Right hindlimb (tissue), 1 donor: ENCODE results near the gene KCNQ4.

ENCODE experiments used
- DNase-seq: peaks from one replicate; pipeline ENCODE4 v3.0.0-alpha.2; 2018

The KCNQ4 gene

DNA sequence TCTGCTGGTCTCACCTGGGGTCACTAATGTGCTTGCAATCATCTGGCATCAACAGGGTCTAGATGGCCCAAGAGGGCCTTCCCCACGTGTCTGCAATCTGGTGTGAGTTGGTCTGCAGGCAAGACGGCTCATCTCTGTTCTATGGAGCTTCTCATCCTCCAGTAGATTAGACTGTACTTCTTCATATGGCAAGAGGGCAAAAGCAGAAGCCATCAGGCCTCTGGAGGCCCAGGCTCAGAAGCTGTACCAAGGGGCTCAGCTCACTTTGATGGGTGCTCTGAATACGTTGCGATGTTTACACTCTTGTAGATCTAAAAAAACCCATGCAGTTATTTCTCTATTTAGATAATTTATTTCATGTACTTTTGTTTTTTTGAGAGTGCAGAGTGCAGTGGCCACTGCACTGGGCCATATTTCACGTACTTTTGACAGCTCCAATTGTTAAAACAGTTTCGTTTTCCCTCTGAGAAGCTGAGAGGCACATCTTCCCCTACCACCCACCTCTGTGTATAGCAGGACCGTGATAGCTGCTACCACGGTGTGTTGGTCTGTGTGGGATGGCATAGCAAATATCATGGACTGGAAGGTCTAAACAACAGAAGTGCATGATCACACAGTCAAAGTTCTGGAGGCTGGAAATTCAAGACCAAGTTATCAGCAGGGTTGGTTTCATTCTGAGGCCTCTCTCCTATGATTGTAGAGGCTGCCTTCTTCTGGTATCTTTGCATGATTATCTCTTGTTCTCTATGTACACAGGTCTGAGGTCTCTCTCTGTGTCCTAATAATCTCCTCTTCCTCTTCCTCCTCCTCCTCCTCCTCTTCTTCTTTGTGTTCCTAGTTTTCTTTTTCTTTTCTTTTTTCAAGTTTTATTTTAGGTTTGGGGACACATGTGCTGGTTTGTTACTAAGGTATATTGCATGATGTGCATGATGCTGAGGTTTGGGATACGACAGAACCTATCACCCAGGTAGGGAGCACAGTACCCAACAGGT is 61.6 kb downstream of the KCNQ4 start:
- DNase-seq: no peak

DNA sequence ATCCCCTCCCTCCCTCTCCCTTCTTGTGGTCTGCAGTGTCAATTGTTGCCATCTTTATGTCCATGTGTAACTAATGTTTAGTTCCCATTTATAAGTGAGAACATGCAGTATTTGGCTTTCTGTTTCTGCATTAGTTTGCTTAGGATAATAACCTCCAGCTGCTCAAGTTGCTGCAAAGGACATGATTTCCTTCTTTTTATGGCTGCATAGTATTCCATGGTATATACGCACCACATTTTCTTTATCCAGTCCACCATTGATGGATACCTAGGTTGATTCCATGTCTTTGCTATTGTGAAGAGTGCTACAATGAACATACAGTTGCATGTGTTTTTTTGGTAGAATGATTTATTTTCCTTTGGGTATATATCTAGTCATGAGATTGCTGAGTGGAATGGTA is 62.3 kb downstream of the KCNQ4 start:
- no peak for DNase-seq

DNA sequence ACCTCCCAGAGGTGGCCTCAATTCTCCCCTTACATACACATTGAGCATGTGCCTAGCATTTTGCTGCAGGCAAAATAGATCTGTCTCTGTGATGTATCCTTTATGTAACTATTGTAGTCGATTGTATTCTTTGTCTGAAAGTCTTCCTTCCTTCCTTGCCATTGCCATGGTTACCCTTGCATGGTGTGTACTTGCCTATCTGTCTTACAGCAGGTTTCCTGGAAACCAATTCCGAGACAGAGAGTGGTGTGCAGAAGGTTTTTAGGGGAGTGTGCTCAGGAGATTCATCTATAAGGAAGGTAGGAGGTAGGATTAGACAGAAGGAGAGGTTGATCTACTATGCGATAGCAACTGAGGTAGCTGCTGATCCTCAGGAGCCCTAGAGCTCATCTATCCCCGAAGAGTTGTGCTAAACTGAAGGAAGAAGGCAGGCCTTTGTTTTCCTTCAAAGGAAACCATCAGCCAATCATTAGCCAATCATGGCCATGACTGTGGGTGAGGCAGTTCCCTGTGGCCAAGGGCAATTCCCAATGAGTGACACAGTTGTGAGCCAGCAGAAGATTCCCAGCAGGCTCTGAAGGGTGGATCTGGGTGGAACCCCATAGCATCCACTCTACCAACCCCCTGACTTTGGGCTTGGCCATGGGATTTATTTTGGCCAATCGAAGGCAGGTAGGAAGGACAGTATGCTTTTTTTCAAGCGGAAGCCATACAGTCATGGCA is 63.6 kb downstream of the KCNQ4 start:
- no peak for DNase-seq

DNA sequence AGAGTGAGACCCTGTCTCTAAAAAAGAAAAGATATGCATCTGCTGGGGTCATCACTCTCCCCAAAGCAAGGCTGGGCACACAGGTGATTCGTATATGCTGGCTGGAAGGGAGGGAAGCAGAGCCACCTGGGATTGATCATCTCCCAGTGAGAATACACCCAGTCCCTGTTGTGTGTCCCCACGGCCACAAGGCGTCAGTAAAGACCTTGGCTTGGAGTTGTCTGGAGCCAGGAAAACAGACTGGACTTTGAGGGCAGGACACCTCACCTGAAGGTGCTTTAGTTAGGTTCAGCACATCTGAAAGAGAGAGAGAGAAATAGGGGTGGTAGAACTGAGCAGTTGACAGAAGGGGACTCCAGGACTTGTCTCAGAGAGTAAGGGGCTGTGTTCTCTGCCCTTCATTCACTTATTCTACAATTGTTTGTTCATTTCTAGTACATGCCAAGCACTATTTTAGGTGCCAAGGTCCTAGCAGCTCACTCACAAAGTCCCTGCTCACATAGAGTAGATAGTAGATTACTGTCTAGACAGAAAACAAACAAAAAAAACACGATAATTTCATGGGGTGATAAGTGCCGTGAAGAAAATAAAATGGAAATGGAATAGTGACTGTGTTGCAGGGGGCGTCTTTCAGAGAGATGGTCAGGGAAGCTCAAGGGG is 65.1 kb downstream of the KCNQ4 start:
- DNase-seq: no peak

DNA sequence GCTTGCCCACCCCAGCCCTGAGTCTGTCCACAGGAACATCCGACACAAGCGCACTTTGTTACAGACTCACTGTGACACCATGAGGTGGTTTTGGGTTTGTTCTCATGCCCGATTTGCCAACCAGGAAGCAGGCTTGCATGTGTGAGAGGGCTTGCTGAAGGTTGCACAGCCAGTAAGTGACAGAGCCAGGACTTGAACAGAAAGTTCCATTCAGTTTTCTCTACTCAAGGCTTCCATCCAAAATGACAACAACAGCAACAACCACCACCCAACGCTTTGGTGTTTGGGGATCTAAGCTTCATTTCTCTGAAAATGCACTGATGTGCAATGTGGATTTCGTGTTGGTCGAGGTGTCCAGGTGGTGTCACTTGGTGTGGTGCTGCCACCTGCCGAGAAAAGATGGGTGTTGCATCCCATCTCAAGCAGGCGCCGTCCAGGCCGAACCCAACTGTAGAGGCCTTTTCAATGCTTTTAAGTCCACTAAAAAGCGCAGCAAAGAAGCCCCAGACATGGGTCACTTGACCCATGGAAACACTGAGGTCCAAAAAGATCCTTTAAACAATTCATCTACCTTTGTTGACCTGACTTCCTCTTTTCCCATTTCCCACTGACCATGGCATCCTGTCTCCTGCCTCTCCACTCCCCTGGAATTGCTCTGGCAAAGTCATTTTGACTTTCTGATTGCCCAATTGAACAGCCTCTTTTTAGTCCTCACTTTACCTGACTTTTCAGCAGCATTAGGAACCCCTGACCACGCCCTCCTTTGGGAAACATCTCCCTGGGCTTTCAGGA is 66.4 kb downstream of the KCNQ4 start:
- peak; percentile 73 for DNase-seq

DNA sequence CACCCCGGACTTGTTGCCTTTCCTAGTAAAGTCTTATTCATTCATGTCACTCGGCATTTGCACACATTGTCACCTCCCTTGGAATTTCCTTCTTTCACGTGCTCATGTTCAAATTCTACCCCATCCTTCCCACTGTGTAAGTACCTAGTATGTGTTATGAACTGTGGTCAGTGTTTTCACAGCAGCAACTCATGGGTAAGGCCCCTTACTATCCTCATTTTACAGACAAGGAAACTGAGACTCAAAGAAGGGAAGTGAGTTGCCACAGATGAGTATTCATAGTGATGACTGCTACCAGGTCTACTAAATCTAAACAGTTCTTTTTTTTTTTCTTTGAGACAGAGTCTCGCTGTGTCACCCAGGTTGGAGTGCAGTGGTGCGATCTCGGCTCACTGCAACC is 68.1 kb downstream of the KCNQ4 start:
- DNase-seq: no peak

DNA sequence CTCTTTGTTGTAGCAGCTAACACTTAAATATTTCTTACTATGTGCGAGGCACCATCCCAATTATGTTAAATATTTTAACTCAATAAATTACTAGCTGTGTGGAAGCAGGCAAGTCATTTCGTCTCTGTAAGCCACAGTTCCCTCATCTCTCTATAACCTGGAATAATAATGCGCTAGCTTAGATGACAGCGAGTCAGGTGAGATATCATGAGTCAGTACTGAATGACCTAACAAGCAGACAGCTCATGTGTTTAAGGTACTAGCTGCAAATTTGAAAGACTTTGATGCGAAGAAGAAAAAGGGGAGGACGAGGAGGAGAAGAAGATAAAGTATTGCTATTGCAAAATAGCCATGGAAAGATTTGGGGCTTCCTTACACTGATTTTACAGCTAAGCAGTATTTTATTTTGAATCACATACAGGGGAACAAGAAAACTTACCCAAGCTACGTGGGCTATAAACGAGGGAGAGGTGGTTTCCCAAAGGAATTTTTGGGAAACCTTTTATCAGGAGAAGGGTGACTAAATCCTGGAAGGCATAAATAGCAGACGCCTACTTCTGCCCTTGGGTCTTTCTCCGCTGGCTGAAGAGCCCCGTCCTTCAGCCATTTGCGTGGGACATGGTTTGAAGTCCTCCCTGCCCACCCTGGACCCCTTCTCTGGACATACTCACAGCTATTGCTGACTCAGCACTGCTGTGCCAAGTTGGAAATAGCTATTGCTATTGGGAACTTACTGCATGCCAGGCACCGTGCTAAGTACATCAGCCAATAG is 69.7 kb downstream of the KCNQ4 start:
- DNase-seq: no peak

DNA sequence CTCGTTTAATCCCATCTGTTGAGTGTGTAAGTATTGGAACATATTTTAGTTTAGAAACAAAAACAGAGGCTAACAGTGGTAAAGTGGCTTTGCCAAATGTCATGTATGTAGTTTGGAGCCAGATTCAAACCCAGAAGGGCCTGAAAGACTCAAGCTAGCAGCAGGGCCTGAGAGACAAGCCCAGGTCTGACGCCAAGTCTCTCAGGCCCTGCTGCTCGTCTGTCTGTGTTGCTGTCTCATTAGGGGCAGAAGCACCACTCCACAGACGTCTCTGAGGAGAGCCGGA is 70.2 kb downstream of the KCNQ4 start:
- DNase-seq: no peak

DNA sequence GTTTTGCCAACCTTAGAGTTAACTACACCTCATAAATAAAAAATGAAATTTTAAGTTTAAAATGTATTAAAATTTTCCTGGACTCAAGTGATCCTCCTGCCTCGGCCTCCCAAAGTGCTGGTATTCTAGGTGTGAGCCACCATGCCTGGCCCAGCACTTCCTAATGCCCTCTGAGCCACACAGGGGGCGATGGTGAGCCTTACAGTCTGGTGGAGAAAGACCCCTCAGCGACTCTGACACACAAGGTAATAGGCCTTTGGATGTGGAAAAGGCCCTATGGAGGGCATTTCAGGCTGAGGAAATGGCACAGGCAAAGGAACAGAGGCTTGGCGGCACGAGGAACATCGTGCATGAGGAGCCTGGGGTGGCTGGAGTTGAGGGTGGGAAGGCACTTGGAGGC is 71.9 kb downstream of the KCNQ4 start:
- DNase-seq: no peak

DNA sequence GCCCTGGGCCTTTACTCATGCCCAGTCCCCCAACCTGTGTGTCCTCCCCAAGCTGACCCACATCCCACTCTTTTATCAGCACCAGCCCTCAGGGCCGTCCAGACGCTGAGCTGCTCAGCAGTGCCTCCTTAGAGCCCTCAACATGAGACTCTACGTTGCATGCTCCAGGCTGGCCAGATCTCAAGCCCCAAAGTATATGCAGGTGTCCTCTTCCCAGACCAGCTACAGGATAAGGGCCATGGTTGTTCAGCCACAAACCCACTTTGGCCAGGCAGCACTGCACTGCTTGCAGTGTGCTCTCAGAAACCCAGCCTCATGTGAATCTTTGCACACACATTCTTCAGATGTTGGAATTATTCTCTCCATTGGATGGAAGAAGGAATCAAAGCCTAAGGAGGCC is 72.5 kb downstream of the KCNQ4 start:
- no peak for DNase-seq

DNA sequence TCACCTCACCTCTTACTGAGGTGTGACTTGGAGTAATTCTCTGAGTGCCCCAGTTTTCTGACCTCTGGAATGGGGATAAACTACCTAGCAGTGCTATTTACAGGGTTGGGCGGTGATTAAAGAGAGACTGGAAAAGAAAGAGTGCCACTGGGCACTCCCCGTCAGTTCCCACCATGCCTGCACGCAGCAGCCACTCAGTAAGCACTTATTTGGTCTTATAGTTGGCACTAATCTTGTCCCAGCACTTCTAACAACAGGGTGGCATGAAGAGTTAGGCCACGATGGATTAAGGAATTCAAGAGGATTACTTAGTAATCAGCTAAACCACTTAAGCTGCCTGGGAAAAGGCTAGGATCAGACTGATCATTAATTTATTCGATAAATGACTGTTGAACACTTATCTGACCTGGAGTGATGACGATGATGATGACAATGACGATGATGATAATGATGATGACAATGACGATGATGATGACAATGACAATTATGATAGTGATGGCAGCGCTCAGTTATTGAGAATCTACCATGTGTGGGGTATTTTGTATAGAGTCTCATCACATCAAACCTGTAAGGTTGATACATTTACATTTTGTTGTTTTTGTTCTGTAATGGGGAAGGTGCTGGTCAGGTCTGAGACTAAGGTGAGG is 73.2 kb downstream of the KCNQ4 start:
- no peak for DNase-seq

DNA sequence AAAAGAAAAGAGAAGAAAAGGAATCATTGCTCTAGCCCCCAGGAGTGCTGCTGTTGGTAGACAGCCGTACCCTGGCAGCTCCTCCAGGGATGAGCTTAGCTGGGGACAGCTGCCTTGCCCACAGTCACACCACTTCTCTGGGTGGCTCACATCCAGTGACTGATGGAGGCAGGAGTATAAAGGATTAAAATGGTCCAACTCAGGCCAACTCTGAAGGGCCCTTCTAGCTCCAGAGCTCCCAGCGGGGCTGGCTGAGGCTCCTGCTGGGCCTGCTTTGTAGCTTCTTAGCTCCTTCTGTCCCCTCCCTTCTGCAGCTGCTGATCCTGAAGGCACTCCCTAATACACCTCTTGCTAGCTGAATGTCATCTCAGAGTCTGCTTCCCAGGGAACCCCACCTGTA is 74.2 kb downstream of the KCNQ4 start:
- peak; percentile 48 for DNase-seq

DNA sequence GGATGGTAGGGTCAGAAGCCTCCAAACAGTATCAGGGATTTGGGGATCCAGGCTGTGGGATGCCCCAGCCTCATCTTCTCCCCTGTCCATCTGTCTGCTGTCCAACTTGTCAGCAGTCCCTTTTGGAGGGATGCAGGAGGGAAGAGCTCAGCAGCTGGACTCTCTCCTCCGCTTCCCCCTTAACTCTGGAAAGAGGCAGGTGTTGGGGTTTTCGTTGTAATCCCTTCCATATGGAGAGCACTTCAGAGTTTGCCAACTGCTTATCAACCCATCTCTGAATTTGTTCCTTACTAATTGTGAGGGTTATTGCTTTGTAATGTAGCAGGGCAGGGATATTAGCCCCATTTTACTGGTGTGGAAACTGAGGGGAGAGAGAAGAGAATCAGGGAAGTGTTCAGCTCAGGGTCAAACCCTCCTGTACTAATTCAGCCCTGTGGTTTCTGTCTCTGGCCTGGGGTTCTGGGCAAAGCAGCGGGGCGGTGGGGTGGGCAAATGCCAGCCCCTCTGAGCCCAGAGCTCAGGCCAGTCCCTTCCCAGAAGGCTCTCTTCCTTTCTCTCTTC is 75.3 kb downstream of the KCNQ4 start:
- DNase-seq: no peak

DNA sequence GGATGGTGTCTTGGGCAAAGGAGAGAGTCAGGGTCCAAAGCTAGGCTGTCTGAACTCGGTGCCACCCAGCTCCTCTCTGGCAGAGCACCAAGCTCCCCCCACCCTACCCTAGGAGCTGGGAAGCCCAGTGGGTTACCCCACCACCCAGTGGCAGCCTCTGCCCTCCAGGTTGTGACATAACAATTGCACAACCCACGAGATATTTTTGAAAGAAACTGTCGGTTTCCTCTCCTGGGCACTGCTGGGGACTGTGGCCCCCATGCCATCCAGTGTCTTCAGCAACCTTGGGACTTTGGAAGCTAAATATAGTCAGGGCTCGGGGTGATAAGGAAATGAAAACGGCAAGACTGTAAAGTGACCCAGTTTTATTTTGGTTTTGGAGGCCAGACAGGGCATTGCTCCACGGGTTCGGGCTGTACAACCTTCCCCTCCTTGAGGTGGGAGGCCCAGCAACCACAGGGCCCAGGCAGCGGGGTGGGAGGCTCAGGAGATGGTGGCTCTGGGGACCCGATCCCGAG is 77.2 kb downstream of the KCNQ4 start:
- DNase-seq: no peak

DNA sequence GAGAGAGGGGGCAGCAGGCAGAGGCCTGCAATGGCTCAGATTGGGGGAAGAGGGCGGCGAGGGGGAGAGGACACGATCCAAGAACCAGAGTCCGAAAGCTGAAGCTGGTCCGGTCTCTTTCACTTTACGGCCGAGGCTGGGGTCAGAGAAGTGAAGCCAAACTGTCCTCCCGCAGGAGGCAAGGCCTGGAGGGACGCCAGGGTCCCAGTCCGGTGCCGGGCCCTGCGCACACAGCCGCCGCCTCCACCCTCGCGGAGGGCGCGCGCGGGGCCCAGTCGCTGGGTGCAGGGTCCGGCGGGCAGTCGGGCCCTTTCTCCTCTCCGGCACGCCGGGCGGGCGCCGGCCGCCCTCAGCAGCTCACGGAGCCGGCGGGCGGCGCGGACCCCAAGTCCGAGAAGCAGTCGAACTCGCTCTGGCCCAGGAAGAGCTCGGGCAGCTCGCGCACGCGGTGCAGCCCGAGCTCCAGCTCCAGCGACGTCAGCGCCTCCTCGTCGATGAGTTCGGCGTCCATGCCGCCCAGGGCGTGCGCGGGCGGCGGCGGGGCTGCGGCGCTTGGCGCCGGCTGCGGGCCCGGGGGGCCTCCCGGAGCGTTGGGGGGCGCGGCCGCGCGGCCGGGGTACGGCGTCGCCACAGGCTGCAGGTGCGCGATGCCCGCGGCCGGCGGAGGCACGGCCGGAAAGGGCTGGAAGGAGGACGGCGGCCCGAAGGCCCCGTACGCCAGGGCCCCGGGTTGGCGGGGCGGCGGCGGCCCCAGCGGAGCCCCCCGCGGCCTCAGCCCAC is 77.8 kb downstream of the KCNQ4 start:
- peak; percentile 65 for DNase-seq

DNA sequence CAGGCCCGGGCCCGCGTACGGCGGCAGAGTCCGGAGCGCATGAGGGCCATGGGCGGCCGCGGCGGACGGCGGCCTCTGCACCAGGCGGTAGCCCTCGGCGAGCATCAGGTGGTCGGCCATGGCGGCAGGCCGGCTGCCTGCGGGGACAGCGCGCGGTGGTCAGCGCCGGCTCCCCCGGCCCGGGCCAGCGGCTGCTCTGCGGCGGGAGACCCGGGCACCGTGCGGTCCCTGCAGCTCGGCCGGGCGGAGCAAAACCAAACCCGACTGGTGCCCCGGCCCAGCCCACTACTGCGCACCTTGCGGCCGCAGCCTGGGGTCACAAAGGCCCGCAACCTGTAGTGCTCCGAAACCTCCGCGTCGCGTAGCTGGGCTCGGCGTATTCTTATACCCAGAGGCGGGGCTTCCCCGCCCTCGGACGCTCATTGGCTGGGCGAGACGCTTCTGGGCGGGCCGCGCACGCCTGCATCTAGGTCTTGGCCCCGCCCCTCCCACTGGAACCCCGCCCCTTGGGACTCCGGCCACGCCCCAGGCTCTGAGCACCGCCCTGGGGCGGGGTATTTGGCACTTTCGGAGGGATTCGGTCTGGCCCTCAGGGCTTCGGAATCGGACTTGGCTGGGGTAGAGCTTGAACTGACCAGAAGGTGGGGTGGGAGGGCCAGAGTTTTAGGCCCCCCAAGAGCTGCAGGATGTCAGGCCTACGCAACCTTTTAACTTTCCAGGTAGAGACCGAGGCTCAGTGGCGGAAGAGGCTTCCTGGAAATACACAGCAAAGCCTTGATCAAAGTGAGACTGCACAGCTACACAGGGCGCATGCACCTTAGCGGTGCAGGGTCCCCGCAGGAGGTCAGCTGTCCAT is 78.6 kb downstream of the KCNQ4 start, which contains the start of gene CITED4:
Gene CITED4, minus strand, starts transcription at position 356 of the 856 bp plus-strand sequence. Its CDS starts 236 bp downstream, at position 120.
- peak; percentile 94 for DNase-seq

DNA sequence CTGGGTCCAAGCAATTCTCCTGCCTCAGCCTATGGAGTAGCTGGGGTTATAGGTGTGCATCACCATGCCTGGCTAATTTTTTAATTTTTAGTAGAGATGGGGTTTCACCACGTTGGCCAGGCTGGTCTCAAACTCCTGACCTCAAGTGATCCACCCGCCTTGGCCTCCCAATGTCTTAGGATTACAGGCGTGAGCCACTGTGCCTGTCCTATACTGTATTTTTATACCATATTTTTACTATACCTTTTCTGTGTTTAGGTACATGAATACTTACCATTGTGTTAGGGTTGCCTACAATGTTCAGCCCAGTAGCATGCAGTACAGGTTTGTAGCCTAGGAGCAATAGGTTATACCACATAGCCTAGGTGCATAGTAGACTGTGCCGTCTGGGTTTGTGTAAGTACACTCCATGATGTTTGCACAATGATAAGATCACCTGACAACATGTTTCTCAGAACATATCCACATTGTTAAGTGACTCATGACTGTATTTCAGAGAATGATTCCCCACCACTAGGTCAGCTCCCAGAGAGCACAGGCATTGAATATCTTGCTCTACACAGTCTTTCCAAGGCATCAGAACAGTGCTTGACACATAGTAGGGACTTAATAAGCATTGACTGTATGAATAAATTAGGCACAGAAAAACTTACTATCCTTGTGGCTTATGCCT is 84.6 kb downstream of the KCNQ4 start:
- DNase-seq: no peak

DNA sequence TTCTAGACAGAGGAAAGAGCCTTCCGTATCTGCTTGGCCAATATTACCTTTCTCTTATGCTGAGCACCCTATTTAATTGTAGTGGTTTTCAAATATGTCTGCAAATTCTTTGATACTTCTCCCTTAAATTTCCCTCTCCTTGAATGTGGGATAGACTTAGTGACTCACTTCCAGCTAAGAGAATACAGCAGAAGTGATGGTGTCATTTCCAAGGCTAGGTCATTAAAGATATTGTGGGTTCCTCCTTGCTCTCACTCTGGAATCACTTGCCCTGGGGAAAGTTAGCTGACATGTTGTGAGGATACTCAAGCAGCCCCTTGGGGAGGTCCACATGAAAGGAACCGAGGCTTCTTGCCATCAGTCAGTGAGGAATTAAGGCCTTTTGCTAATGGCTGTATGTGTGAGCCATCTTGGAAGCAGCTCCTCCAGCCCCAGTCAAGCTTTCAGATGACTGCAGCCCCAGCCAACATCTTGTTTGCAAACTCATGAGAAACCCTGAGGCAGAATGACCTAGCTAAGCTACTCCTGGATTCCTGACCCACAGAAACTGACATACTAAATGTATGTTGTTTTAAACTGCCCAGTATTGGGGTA is 86.6 kb downstream of the KCNQ4 start:
- no peak for DNase-seq
